Prostate gland (tissue), 2 donors: Measurements from ENCODE around the gene NFATC3. TPM values are rescaled to one million over a fixed set of nuclear protein-coding genes. Genes with fewer than 3 reads are reported as not detected.
A peak's percentile ranks its signal among the peaks of the same experiment; 100 is the strongest.
"Not testable (repeated sequence)": the region's sequence is repeated elsewhere in the genome, so short reads cannot be mapped to it uniquely, and the experiment has no call there.

Source experiments
- DNase-seq: peaks from one replicate; pipeline ENCODE4 v3.0.0-alpha.2; 2019; ENCODE audit warnings: low spot score
- H3K27ac ChIP-seq, 2 donors: fragments of 200-600 bp; sonication (generic); 2 replicates each; pipeline ENCODE4 v1.5.1; 2017 to 2019
- H3K27me3 ChIP-seq: fragments of 200-600 bp; sonication (generic); replicated peaks from 2 replicates; pipeline ENCODE4 v1.5.1; 2019; ENCODE audit not compliant: insufficient read depth
- H3K36me3 ChIP-seq, 2 donors: fragments of 200-600 bp; sonication (generic); 1 replicate in 1 of 2; 2 replicates in 1 of 2; pipeline versions ENCODE4 v1.5.1 to v1.8.1; 2017 to 2019
- H3K4me1 ChIP-seq: fragments of 200-600 bp; sonication (generic); replicated peaks from 2 replicates; pipeline ENCODE4 v1.5.1; 2019
- H3K4me3 ChIP-seq, 2 donors: fragments of 200-600 bp; sonication (generic); 2 replicates each; pipeline ENCODE4 v1.5.1; 2017 to 2019
- H3K9me3 ChIP-seq: fragments of 200-600 bp; sonication (generic); 2 replicates; pipeline ENCODE4 v1.5.1; 2017
- POLR2A ChIP-seq: fragments of 450-650 bp; IDR thresholded peaks from one replicate; pipeline ENCODE4 v1.6.1; 2016; ENCODE audit warnings: antibody characterized with exemption, mild to moderate bottlenecking
- POLR2AphosphoS5 ChIP-seq: sonication (generic); formaldehyde crosslinking; IDR thresholded peaks from one replicate; pipeline ENCODE4 v1.6.1; 2017; ENCODE audit warnings: antibody characterized with exemption
- WGBS: methylation state at CpG from one replicate; pipeline ENCODE4 v1.1.5; 2018; 5-methylcytosine and 5-hydroxymethylcytosine counted together
- intact Hi-C: fragments of 100-400 bp; cut with DNase I; formaldehyde crosslinking; loops from one replicate; pipeline ENCODE4 v1.14.2; 2022
- total RNA-seq, 2 donors: library from RNA; depleted of rRNA; stranded (reverse); fragments of >200 nt; gene quantifications; one replicate each; pipeline ENCODE4 v1.1.0, GENCODE V29; 2016
- TF ChIP-seq, protein P1 (sequence below), 4 experiments: fragments of 200-600 bp in 2 of 4; fragments of 450-650 bp in 2 of 4; sonication (generic) in 2 of 4; IDR thresholded peaks; 1 replicate in 3 of 4; 2 replicates in 1 of 4; pipeline ENCODE4 v1.5.1; 2016 to 2019; ENCODE audit warnings: antibody characterized with exemption in 4 of 4, mild to moderate bottlenecking in 2 of 4, moderate library complexity in 2 of 4

Gene NFATC3
- total RNA-seq, 2 donors from 2014 or later: 36.6 to 84.1 TPM

DNA sequence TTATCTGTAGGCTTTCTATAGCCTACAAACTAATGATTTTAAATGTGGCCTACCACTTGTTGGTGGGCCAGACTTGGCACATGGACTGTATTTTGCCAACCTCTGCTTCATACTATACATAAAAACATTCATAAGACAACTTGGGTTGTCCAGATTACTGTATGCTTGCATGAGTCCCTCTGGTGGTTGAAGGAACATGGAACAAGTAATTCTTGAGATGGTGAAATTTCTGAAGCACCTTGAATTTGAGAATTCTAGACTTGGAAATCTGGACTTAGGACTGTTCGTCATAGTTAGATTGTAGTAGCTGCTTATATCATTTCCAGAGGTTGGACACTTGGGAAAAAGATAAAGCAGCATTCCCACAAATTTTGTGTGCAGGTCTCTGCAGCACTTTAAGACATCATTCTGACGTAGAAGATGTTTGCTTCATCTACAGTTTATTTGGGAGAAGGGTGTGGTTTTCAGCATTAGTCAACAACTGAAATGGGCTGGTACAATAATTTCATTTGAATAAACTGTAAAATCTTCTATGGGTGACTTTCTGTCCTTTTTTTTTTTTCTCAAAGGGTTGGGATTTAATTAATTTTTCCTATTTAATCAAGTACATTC is 31.2 kb downstream of the NFATC3 start:
- intact Hi-C loops: no loop called here
- Histone ChIP-seq H3K27me3 (no peaks in the 10 kb centered on the region), H3K36me3 (no peaks in the 10 kb centered on the region), H3K4me3 (no peak overlapping the region), H3K9me3 (no peaks in the 10 kb centered on the region), H3K27ac (no peak overlapping the region), H3K4me1 (no peaks in the 10 kb centered on the region)
- WGBS: 78% methylated on average over 2 of the region's 2 CpGs
- TF ChIP-seq POLR2A: no peak
- TF ChIP-seq, protein P1, sequence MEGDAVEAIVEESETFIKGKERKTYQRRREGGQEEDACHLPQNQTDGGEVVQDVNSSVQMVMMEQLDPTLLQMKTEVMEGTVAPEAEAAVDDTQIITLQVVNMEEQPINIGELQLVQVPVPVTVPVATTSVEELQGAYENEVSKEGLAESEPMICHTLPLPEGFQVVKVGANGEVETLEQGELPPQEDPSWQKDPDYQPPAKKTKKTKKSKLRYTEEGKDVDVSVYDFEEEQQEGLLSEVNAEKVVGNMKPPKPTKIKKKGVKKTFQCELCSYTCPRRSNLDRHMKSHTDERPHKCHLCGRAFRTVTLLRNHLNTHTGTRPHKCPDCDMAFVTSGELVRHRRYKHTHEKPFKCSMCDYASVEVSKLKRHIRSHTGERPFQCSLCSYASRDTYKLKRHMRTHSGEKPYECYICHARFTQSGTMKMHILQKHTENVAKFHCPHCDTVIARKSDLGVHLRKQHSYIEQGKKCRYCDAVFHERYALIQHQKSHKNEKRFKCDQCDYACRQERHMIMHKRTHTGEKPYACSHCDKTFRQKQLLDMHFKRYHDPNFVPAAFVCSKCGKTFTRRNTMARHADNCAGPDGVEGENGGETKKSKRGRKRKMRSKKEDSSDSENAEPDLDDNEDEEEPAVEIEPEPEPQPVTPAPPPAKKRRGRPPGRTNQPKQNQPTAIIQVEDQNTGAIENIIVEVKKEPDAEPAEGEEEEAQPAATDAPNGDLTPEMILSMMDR (IDR thresholded peaks at IDR 0.05): peak in 2 of 4 experiments; percentile 21 to 34
- DNase-seq: no peak

GRCh38 chr16:68117884-68118283 is 32.7 kb downstream of the NFATC3 start:
- no peak overlapping the region for H3K27ac ChIP-seq
- no peaks in the 10 kb centered on the region for H3K36me3 ChIP-seq
- no peaks in the 10 kb centered on the region for H3K4me1 ChIP-seq
- no peak for DNase-seq
- H3K4me3 ChIP-seq: no peak overlapping the region
- no peaks in the 10 kb centered on the region for H3K9me3 ChIP-seq
- H3K27me3 ChIP-seq: no peaks in the 10 kb centered on the region
- 89% methylated on average over 3 of the region's 3 CpGs for WGBS
- TF ChIP-seq POLR2A (no peak), POLR2AphosphoS5 (no peak)
- TF ChIP-seq, protein P1 (IDR thresholded peaks at IDR 0.05): no peak
- intact Hi-C loops: no loop called here

GRCh38 chr16:68118954-68119353 is 33.8 kb downstream of the NFATC3 start:
- H3K27me3 ChIP-seq, intact Hi-C loops: not testable (repeated sequence)

DNA sequence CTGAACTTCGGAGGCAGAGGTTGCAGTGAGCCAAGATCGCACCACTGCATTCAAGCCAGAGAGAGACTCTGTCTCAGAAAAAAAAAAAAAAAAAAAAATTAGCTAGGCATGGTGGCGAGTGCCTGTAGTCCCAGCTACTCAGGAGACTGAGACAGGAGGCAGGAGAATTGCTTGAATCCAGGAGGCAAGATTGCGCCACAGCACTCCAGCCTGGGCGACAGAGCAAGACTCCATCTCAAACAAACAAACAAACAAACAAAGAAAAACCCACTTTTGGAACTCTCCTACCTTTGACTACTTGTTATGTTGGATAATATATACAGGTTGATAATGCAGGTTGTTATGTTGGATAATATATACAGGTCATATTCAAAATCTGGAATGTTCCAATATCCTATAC is 35.3 kb downstream of the NFATC3 start:
- intact Hi-C loops, H3K9me3 ChIP-seq, H3K4me1 ChIP-seq, H3K36me3 ChIP-seq, H3K27me3 ChIP-seq, DNase-seq, H3K4me3 ChIP-seq, H3K27ac ChIP-seq: not testable (repeated sequence)
- WGBS: 94% methylated on average over 5 of the region's 5 CpGs

More at GRCh38 chr16:68118954-68119353, 33.8 kb downstream of the NFATC3 start:
- not testable (repeated sequence) for DNase-seq, H3K36me3 ChIP-seq, H3K4me1 ChIP-seq, H3K27ac ChIP-seq, H3K9me3 ChIP-seq, H3K4me3 ChIP-seq
- WGBS: 96% methylated on average over 13 of the region's 13 CpGs

- WGBS: 94% methylated on average over 2 of the region's 2 CpGs
- intact Hi-C loops: no loop called here
- H3K4me3 ChIP-seq: no peak overlapping the region
- H3K27me3 ChIP-seq: no peaks in the 10 kb centered on the region
- H3K27ac ChIP-seq: no peak overlapping the region
- H3K36me3 ChIP-seq: no peaks in the 10 kb centered on the region
- H3K4me1 ChIP-seq: no peaks in the 10 kb centered on the region
- no peaks in the 10 kb centered on the region for H3K9me3 ChIP-seq
- TF ChIP-seq POLR2AphosphoS5: no peak
- TF ChIP-seq, protein P1 (IDR thresholded peaks at IDR 0.05): no peak
- TF ChIP-seq POLR2A: no peak
- no peak for DNase-seq
Measured at GRCh38 chr16:68126395-68126794, 41.2 kb downstream of the NFATC3 start.

DNA sequence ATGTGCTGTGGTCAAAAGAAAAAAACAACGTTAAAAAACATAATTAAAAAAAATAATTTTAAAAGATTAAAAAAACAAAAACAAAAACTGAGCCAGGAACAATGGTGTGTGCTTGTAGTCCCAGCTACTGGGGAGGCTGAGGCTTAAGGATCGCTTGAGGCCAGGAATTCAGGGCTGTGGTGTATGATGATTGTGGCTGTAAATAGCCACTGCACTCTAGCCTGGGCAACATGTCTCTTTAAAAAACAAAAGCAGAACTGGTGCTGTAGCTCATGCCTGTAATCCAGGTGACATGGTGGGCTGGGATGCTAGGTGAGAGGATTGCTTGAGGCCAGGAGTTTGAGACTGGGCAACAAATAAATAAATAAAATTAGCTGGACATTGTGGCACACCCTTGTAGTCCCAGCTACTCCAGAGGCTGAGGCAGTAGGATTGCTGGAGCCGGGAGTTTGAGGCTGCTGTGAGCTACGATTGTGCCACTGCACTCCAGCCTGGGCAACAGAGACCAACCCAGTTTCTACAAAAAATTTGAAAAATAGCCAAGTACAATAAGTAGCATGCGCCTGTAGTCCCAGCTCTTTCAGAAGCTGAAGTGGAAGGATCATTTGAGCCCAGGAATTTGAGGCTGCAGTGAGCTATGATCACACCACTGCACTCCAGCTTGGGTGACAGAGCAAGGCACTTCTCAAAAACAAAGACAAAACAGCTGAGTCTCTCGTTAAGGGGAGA is 43.6 kb downstream of the NFATC3 start:
- TF ChIP-seq POLR2A (no peak), POLR2AphosphoS5 (no peak)
- TF ChIP-seq, protein P1 (IDR thresholded peaks at IDR 0.05): no peak
- H3K4me3 ChIP-seq: no peak overlapping the region
- no peaks in the 10 kb centered on the region for H3K27me3 ChIP-seq
- H3K27ac ChIP-seq: no peak overlapping the region
- H3K4me1 ChIP-seq: no peaks in the 10 kb centered on the region
- WGBS: 52% methylated on average over 6 of the region's 6 CpGs
- H3K36me3 ChIP-seq: no peaks in the 10 kb centered on the region
- intact Hi-C loops: no loop called here
- no peak for DNase-seq
- no peaks in the 10 kb centered on the region for H3K9me3 ChIP-seq
